Umbilical cord (tissue), 2 donors: ENCODE results near the gene DPF3. TPM values are rescaled to one million over a fixed set of nuclear protein-coding genes. Genes with fewer than 3 reads are reported as not detected.
A peak's percentile ranks its signal among the peaks of the same experiment; 100 is the strongest.

ENCODE experiments used
- DNase-seq: peaks from one replicate; pipeline ENCODE4 v3.0.0-alpha.2; 2015; ENCODE audit warnings: low spot score
- total RNA-seq: library from RNA; depleted of rRNA; stranded (reverse); fragments of >200 nt; gene quantifications from one replicate; pipeline ENCODE4 v1.2.3, GENCODE V29; 2014; ENCODE audit warnings: low replicate concordance; ENCODE audit not compliant: insufficient read depth

The DPF3 gene
- total RNA-seq, 1 donor from 2014 or later: 4.6 TPM

- no peak for DNase-seq
Measured at GRCh38 chr14:72716476-72716875, 177.4 kb downstream of the DPF3 start.

DNA sequence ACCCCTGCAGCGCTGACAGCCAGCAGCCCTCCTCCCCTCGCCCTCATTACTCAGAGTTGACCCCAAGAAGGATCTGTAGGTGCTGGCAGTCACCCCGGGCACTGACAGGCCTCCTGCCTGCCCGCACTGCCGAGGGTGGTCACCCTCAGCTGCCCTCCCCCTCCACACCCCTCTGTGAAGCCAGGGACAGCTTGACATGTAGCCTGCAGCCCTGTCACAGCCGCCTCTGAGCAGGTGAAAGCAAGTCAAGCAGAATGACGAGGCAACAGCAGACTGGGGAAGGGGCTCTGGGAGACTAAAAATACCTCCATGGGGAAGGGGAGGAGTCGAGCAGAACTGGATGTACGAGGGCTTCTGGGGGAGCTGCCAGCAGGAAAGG, 178.1 kb downstream of the DPF3 start:
- no peak for DNase-seq

DNA sequence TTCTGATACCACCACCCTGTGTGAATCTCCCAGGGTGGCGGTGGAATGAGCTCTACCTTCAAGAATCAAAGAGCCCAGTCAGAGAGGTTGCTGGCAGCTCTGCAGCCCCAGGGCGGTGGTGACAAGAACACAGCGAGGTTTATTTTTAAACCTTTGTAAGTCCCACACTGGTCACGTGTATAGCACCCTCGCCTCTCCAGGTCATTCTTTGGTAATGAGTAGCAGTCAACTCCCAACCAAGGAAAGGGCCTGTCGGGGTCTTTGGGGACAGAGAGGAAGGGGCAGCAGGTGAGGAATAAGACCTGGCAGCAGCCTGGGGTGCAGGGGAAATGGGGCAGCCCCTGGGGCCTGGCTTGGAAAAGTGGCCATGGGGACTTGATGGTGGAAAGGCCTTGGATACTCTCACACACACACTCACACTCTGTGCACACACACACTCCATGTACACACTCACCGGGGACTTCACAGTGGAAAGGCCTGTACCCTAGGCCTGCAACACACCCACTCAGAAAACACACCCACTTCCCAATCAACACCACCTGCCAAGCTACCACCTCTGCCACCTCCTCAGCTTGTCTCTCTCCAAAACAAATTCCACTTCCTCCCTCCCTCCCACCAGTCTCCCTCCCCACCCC, 178.6 kb downstream of the DPF3 start:
- DNase-seq: no peak

- no peak for DNase-seq
Measured at GRCh38 chr14:72714871-72715214, 179.1 kb downstream of the DPF3 start.

DNA sequence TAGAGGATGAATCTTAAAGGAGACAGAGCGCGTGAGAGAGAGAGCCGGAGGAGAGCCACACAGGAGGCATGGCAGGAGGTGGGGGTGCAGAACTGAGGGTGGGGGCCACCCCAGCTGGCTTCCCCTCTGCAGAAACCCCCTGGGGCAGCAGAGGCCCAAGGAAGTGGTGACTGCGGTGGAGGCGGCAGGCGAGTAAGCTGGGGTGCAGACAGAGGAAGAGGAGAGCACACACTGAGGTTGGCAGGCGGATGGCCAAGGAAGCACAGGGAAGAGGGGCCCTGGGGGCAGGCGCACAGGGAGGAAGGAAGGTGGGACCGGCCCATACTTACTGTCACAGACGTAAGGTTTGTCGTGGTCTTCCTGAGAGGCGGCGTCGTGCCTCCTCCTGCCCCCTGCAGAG, 179.8 kb downstream of the DPF3 start:
- DNase-seq: no peak

DNA sequence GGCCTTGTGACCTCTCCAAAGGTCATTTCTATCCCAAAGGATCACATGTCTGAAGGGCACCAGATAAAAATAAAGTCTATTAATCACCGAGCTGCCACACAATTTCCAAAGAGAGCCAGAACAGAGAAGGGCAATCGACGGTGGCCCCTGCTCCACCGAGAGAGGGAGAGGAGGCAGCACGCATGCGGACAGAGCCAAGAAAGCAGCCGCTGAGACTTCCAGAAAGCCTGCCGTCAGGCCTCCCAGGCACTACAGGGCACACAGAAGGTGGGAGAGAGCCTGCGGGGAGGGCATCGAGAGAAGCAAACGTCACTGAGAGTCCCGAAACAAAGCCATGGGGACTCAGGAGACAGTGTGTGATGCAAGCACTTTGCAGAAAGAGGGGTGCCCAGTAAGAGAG, 182.0 kb downstream of the DPF3 start:
- no peak for DNase-seq

DNA sequence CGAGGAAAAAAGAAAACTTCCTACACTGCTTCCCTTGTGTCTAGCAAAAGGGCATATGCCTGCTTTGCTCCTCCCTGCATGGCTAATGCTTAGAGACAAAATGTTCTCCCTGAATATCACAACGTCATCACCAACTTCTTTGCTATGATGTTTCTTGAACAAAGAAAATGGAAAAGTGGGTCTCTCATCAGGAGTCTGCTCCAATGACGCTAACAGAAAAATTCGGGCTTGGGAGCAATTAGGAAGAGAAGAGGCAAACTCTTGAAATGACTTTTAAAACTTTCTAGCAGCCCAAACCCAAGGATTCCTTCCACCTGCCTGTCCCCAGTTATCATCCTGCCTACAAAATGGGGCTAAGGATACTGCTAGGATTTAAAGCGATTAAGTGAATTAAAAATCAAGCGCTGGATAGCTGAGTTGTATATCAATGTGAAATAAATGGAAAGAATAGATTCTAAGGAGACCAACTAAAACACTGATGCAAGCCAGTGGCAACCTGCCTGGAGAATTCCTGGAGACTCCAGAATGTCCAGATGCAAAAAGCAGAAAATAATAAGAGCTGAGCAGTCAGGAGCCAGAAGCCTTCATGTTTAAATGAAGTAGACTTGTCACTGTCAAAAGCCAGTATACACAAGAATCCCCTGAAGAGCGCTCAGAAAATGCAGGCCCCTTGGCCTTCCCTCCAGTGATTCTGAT, 183.8 kb downstream of the DPF3 start:
- no peak for DNase-seq

DNA sequence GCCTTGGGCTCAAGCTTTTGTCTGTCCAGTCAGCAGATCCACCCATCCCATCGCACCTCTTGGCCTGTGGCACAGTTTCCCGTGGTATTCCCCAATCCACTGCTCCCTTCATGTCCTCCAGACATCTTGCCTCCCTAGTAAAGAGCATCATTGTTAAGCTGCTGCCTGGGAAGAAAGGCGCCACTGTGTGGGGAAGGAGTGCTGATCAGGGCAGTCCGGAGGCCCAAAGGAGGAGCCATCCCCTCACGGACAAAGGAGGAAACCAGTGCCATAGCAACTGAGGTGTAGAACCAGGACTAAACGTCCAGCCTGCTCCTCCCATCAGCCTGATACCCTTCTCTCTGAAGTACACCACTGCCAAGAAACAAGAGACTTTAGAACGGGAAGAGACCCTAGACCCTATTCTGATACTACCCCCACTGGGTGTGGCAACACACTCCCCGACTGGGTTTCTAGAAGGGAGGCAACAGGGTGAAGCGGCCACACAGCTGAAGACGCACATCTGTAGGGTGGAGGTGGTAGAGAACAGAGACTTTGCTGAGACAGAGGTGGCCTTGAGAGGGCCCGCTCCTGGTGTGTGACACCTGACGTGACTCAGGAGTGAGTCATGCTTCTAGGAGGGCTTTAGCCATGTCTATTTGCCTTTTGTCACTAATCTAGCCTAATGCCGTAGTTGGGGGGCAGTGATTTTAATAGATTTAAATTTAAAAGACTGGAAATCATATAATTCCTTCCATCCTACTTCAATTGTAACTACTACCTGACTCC, 185.0 kb downstream of the DPF3 start:
- no peak for DNase-seq

DNA sequence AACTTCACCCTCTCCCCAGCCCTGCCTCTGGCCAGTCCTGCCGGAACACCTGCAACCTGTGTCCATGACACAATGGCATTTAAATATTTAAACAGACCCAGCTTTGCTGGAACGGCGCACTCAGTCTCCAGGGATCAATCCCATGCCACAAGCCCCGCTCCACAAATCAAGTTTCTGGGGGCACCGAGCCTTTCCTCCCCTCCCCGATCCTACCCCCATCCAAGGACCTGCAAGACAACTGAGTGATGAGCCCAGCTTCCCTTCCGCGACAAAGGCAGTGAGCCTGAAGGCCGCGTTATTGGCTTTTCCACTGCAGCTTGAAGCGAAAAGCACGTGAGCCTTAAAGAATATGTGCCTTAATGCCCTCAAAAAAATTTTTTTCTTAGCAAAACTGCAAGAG, 185.7 kb downstream of the DPF3 start:
- DNase-seq: no peak

- no peak for DNase-seq
Measured at GRCh38 chr14:72706485-72706884, 187.4 kb downstream of the DPF3 start.

- DNase-seq: no peak
Measured at GRCh38 chr14:72704502-72704901, 189.4 kb downstream of the DPF3 start.

- no peak for DNase-seq
Measured at GRCh38 chr14:72701605-72702004, 192.3 kb downstream of the DPF3 start.

- no peak for DNase-seq
Measured at GRCh38 chr14:72701237-72701565, 192.7 kb downstream of the DPF3 start.

DNA sequence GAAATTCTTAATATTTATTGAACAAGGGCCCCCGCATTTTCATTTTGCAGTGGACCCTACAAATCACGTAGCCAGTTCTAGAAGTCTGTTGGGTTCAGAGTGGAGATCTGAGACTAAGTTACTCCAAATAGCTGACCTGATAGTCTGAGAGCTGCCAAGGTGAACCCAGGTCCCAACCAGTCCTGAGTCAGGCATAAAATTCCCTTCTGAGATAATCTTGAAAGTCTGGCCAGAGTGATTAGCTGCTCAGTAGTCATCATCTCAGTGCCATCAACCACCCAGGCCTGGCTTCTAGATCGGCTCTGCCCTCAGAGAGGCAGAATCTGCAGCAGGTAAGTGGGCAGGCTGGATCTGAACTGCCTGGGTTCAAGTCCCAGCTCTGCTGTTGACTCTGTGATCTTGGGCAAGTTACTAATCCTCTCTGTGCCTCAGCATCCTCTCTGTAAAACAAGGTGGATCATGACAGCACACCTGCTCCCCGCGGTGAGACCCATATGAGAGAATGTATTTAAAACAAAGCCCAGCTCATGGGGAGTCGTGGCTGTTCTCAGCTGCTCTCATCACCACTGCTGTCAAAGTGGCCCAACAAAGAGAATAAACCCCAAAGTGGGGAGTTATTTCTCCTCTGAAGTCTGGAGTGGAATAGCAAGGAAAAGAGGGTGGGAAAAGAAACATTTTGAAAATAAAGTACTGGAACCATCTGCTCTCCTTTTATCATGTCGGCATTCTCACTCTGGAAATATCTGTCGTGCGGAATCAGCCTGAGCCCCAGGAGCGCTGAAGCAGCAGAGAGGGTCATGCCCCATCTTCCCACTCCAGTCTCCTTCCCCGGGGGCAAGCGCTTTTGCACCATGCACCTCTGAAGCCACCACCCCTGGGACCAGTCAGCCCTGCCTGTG, 193.3 kb downstream of the DPF3 start:
- DNase-seq: no peak

GRCh38 chr14:72699852-72700257, 194.0 kb downstream of the DPF3 start:
- peak; percentile 58 for DNase-seq

- no peak for DNase-seq
Measured at GRCh38 chr14:72699443-72699842, 194.5 kb downstream of the DPF3 start.

- no peak for DNase-seq
Measured at GRCh38 chr14:72692696-72693095, 201.2 kb downstream of the DPF3 start.

- DNase-seq: no peak
Measured at GRCh38 chr14:72690324-72690723, 203.6 kb downstream of the DPF3 start.

DNA sequence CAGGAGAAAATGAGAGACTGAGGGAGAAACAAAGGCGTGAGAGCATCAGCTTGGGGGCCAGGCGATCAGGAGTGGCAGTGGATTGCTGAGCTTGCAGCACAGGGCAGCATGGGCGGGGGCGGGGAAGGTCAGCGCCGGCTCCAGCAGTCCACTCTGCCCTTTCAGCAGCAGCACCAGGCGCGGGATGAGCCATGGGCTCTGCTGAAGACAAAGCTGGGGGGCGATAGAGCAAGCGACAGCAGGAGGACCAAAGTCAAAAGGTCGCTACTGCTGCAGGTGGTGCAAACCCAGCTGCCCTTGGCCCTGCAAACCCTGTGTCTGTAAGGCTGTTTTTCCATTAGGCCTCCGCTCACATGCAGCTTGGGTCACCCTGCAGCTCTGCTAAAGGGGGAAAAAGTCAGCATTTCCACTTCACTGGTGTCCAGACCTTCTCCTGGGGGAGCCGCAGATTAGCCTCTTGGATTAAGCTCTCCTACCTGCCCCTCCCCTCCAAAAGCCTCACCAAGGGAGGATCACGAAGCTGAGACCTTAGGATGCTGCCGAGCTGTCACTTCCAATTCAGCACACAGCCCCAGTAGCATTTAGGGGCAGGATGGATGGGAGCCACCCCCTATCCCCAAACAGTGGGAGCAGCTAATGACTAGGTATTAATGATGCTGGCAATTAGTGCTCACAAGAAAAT, 204.8 kb downstream of the DPF3 start:
- DNase-seq: no peak

- no peak for DNase-seq
Measured at GRCh38 chr14:72686832-72687231, 207.1 kb downstream of the DPF3 start.

- DNase-seq: no peak
Measured at GRCh38 chr14:72686101-72686500, 207.8 kb downstream of the DPF3 start.

DNA sequence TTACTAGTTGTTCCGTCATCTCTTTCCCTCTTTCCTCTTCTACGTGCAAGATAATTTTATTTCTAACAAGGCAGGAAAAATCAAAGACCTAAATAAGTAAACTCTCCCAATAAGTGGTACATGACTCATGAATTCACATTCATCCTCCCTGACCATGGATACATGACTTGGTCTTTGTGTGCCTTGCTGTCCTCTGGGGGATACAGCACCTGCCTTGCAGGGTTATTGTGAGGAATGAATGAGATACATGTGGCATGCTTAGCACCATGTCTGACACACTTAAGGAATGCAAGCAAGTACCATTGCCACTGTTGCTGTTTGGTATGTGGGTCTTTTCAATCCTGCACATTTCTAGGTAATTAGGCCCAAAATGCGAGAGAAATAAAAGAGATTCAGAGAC, 208.4 kb downstream of the DPF3 start:
- DNase-seq: no peak
